Stimulated activated CD4-positive, alpha-beta T cell treated with anti-CD3 and anti-CD28 coated beads, Interleukin-4, amount 100 ng/mL, for 48 hours (primary cell): Measurements from ENCODE around the gene GLYATL3.

Experiments used
- DNase-seq, 2 donors: peaks; one replicate each; pipeline ENCODE4 v3.0.0-alpha.2; 2020; ENCODE audit warnings: low read depth in 2 of 2

The GLYATL3 gene

DNA sequence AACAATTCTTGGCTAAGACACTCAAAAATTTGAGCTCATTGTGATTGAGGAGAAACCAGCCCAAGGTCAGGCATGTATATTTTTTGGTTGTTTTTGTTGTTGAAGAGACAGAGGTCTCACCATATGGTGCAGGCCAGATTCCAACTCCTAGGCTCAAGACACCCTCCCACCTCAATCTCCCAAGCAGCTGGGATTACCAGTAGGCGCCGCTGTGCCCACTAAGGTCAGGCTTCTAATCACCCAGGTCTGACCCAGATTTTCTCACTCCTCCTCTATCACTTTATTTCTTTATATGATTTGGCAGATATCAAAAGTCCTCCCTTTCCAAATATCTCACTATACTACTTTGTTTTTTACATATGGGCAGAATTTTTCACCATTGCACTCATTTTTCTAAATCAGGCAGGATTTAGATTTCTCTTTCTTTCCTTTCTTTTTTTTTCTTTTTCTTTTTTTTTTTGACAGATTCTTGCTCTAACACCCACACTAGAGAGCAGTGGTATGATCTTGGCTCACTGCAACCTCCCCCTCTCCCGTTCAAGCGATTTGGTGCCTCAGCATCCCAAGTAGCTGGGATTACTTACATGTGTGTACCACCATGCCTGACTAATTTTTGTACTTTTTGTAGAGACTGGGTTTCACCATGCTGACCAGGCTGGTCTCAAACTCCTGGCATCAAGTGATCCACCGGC, 49.0 kb downstream of the GLYATL3 start:
- no peak for DNase-seq

DNA sequence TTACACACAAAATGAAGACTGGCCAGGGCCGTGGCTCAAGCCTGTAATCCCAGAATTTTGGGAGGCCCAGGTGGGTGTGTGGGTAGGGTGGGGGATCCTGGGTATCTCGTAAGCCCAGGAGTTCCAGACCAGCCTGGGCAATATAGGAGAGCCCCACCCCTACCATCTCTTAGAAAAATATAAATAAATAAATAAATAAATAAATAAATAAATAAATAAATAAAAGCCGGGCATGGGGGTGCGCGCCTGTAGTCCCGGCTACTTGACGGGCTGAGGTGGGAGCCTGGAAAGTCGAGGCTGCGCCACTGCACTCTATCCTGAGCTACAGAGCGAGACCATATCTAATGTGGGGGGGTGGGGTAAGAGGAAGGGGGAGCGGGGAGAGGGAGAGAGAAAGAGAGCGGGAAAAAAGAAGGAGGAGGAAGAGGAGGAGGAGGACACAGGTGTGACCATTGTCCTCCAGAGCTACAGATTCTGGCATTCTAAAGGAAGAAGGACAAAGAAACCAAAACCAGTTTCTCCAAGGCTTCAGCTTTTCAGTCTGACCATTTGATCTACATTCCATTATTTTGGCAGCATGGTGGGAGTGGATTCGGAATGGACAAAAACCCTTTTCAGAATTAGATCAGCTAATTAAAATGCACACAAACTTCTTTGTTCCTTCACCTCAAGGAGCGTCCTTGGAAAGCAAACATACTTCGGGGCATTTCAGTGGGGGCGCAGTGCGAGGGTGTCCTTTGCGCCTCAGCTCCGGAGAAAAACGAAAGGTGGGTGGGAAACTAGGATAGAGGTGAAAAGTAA, 50.2 kb downstream of the GLYATL3 start:
- DNase-seq: no peak

DNA sequence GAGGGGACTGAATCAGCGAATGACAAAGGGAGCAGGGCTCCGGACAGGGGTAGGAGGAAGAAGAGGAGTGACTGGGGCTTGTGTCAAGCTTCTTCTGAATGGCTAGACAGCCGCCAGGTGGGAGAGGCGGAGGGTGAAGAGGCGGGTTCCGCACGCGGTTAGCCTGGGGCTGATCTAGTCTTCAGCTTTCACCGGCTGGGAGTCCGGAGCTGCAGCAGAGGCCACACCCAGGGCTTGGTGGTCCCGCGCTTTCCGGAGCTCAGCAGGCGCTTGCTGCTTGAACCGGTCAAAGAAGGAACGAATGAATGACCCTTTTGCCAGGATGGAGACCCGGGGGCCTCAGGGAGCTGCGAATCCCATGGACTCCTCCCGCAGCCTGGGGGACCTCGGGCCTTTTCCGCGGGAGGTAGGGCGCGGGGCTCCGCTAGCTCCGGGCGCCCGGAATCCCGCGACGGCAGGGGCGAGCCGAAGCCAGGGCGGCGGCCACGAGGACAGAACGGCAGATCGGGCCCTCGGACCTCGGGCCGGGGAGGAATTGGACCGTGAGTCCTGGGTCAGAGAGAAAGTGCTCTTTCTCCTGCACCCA, 50.9 kb downstream of the GLYATL3 start, which contains the start of gene C6orf141:
Gene C6orf141 (plus strand): TSS at position 177 of the 586 bp plus-strand sequence. CDS start 125 bp downstream, at position 302.
- no peak for DNase-seq

DNA sequence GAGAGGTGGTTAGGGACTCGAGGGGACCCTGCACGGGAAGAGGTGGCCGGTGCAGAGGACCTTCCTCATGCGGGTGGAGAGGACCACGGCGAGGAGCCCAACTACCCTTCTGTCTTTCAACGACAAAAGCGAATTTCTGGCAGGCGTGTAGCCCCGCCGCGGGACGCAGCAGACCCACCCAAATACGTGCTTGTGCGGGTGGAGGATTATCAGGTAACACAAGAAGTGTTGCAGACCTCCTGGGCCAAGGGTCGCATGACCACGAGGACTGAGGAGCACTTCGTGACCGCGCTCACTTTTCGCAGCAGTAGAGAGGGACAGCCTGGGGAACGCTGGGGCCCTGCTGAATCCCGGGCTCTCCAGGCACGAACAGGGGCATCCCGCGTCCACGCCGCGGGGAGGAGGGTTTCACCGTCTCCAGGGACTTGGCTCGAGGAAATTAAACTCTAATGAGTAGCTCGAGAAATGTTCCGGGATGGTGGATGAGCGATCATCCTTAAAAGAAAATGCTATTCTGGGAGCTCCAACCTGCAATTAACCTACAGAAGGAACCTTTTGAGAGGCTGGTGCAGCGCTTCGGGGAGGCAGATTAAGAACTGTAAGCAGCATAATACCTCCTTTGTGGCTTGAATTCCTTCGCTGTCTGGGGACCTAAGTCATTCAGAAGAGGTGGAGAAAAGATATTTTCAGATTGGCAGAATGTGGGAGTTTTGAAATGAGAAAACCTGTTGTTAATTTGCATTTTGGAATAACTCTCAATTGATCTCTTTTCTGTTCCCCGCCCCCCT, 51.5 kb downstream of the GLYATL3 start:
- no peak for DNase-seq

DNA sequence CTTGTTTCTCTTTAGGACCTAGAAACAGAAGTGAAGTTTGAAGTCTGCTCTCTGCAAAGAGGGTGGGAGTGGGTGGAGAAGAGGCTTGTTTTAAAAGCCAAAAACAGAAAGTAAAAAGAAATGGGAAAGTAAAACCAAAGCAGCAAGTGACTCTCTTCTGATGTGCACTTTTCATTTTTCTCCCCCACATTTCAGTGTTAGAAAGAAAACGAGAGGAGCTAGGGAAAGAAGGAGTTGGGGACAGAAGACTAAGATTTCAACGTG, 52.1 kb downstream of the GLYATL3 start:
- no peak for DNase-seq

DNA sequence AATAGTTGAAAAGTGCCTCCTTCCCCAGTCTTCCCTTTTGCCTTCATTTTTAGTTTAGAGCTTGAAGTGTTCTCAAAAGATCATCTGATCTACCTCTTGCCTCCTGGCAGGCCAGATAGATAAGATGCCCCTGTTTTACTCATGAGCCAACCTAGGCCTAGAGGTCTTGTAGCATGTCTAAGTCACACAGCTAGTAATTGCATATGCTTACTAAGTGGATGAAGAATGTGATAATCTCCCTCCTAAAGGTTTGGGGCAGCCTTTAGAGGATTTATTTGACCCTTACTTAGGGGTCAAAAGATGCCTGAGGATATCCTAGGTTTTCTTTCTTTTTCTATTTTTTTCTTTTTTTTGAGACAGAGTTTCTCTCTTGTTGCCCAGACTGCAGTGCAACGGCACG, 52.9 kb downstream of the GLYATL3 start:
- DNase-seq: no peak

DNA sequence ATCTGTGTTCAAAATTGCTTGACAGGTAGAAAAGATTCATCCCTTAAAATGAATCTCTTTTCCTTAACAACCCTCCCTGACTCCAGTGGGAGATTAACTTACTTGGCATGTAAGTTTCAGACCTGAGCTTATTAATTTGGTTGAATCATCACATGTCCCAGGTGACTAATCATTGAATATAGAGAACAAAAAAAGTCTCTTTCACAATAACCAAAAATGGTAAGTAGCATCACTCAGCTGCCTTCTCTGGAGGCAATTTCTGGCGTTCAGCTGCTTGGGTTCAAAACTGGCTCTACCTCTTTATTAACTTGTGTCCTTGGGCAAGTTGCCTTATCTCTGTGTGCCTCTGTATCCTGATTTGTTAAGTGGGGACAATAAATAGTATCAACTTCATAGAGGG, 53.7 kb downstream of the GLYATL3 start:
- DNase-seq: no peak

DNA sequence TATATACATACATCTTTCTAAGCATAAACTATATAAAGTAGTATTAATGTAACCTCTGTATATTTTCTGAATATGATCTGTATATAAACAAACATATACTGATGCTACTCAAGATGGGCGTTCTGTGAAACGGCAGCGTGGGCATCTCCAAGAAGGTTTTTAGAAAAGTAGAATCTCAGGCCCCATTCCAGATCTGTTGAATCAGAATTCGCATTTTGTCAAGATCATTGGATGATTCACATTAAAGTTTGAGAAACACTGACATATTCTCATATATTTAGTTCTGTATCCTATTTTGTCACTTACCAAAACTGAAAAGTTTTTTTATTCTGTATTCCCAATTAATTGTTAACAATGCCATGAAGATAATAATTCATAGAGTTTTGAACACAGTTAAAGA, 56.2 kb downstream of the GLYATL3 start:
- DNase-seq: no peak

DNA sequence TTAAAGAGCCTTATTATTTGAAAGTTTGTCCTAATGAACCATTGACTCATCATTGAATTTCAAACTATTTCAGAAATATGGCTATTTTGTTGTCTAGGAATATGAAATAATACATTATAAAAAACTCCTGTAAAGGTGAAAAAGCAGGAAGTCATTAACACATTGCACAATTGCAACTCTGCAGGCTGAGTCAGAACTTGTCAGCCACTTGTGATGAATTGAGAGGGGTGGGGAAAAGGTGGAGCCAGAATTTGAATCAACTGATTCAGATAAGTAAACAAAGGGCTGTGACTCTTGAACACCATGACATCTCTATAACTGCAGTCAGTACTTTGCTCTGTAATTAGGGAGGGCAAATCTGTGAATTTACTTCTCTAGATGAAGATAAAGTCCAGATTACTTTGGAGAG, 56.7 kb downstream of the GLYATL3 start:
- DNase-seq: no peak

DNA sequence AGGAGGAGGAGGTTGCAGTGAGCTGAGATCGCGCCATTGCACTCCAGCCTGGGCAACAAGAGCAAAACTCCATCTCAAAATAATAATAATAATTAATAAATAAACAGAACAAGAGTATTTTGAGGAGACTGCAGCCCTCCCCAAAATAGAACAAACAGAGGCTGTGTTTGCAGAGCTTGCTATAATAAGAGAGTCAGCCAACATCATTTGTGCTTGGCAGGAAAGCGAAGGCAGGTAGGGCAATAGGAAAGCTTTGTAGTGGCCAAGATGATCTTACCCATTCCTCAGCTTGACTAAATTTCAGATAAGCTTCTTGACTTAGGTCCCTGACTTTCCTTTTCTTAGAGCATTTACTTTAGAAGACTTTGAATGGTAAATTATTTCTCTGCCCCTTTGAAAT, 57.5 kb downstream of the GLYATL3 start:
- DNase-seq: no peak

DNA sequence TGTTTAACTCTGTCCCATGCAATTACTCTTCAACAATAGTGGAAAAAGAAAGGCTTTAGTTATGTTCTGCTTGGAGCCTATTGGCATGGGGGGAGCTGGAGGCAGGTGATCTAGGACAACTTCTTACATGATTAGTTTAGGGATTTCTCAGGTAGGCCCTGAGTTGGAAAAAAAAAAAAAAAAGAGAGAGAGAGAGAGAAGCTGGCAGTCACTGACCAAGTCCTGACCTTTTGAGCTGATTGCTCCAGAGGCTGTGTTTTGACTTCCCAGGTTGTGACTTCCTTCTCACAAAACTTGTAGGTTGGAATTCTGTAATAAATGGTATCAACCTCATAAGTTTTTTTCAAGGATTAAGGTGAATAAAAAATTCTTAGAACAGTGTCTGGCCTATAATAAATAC, 58.5 kb downstream of the GLYATL3 start:
- DNase-seq: no peak

DNA sequence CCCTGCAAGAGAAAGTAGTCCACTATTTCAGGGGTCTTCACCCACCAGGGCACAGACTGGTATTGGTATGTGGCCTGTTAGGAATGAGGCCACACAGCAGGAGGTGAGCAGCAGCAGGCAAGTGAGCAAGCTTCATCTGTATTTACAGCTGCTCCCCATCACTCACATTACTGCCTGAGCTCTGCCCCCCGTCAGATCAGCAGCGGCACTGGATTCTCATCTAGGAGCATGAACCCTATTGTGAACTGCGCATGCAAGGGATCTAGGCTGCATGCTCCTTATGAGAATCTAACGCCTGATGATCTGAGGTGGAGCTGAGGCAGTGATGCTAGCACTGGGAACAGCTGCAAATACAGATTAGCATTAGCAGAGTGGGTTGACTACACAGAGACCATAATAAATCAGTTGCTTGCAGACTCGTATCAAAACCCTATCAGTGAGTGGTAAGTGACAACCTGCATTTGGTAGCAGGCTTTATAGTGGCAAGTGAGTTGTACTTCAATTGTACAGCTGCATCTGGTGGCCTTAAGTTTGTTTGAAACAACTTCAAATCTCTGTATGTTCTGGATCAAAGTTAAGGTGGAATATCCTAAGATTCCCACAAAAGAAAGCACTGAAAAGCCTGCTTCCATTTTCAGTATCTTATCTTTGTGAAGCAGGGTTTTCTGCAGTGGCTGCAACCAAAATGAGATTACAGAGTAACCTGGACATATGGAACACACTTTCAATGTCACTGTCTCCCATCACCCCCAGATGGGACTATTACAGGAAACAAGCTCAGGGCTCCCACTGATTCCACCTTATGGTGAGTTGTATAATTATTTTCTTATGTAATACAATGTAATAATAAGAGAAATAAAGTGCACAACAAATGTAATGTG, 63.5 kb downstream of the GLYATL3 start:
- DNase-seq: no peak

DNA sequence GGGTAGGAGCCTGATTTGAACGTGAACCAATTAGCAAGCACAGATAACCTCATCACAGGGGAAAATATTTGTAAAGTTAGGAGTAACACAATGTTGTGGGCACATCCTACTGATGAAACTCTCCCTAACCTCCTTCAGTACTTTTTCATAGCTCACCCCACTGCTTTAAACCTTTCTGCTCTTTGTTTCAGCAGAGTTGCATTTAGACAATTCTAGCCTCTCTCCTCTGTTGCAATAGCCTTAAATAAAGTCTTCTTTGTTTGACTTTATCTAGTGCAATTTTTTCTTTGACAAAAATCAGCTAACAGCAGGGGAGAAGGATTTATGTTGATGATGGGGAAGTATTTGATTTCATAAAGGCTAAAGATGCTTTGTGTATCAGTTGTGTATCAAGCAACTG, 64.8 kb downstream of the GLYATL3 start:
- DNase-seq: no peak

DNA sequence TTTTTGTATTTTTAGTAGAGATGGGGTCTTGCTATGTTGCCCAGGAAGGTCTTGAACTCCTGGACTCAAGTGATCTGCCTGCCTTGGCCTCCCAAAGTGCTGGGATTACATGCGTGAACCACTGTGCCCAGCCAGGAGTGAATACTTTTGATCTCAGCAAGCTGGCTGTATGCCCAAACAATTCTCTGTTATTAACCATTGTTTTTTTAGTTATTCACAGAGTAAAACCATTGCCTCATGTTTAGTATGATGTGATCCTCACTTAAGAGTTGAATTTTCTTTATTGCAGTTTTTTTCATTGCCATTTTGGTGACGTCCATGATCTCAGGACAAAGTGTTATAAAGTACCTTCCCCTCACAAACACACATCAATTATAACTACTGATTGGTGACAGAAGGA, 65.5 kb downstream of the GLYATL3 start:
- no peak for DNase-seq

DNA sequence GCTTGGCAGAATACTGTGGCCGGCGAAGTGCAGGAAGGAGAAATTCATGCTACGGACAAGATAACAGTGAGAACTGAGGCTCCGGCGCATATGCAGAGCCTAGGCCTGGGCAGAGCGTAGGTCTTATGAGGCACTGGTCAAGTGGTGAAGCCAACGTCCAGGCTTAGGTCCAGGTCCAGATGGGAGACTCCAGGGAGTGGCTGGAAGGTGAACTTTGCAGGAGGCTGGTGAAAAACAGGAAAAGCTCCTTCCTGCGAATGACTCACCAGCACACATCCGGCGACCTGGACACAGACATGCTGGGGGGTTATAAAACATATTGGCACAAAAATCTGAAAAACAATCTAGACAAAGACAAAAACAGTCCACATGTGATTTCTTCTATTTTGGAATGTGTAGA, 66.1 kb downstream of the GLYATL3 start:
- DNase-seq: no peak

DNA sequence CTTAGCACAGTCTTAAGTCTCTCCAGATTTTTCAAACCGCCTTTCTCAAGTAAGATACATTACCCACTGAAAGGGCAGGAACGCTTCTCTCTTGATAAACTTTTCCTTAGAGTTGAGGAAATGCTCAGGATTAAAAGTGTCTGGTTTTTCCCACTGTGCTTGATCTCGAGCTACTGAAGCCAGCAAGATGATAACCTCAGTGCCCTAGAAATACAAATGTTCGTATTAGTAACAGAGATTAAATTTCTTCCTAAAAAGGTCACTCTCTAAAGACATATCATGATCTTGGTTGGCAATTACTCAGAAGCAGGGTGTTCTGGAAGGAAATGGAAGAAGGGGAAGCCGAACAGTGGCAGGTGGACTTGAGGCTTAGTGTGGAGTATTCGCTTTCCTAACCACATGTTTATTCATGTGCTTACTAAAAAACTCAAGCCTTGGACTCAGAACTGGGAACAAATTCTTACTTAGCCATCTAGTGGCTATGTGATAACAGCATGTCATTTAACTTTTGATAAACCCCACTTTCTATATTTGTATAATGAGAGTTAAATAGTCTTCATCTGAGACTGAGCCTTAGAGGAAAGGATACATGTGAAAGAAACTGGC, 70.9 kb downstream of the GLYATL3 start:
- DNase-seq: no peak

DNA sequence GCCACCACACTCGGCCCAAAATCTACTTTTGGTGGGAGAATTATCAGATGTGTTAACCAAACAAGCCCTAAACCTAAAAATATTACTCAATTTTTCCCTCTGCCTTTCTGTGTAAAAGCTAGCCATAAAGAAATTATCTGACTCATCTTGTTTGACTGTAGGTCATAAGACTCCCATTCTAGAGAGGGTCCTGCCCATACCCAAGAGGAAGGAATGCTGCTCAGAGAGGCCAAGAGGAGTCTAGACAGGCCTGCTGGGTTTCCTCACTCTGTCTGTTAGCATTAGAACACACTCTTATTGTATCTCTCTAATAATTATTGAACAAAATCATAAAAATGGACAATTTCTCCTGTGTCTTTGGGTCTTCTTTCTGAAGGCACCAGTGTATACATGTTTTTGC, 76.9 kb downstream of the GLYATL3 start:
- DNase-seq: no peak
